Left forelimb (tissue), 1 donor: ENCODE results near the gene NAT10.

Experiments
- DNase-seq: peaks from one replicate; pipeline ENCODE4 v3.0.0-alpha.2; 2018; ENCODE audit warnings: low spot score

Gene NAT10

DNA sequence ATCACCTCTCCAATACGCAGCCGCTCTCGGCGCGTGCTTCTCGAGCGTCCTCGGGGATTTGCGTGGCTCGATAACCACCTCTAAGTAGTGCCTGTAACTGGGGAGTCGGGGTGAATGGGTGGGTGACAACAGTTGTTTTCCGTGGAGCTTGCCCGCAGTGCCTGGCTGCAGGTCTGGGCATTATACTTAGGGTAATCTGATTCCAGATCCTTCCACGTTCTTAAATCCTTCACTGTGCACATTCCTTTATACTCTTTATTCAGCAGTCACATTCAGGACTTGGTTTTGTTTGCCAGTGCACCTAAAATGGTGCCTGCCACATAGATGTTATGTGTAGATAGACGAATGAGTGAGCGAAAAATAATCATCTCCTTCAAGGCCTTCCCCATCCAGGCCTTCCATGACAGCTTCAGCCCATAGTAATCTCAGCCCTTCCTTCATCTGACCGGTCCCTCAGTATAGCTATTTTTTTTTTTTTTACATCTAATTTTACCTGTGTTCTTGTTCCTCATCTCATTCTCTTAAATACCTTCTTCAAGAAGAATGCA is 602 bp downstream of the NAT10 start:
- DNase-seq: no peak

DNA sequence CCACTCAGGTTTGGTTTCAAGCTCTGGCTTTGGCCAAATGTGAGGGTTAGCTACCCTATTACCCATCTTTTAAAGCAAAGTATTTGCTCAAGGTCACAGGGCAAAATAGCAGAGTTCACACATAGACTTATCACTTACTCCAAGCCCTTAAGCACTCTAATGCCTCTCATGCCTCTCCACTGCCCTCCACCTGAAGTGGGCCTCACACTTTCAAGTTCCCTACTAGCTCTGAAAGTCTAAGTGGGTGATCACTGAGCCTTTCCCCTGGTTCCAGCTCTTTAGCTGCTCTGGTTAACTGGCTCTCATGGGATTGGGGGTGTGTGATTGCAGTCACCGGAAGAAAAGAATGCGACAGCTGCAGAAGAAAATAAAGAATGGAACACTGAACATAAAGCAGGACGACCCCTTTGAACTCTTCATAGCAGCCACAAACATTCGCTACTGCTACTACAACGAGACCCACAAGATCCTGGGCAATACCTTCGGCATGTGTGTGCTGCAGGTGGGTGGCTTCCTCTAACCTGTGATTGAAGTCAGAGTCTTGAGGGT is 6.4 kb downstream of the NAT10 start:
- no peak for DNase-seq

DNA sequence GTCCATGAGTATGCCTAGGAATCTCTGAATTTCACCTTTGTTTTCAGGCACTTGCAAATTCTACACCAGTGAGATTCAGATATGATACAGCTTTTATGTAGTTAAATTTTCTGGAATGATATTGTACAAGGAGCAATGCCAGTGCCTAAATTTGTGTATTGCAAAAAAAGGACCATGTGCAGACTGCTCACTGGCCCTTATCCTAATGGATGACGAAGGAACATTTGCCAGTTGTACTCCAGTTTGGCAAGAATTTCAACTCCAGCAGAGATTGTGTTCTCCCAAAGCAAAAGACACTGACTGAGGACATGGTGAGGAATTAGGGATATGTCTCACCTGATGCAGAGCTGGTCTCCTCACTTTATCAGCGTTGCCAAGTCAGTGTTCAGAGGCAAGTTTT is 8.6 kb downstream of the NAT10 start:
- DNase-seq: no peak

DNA sequence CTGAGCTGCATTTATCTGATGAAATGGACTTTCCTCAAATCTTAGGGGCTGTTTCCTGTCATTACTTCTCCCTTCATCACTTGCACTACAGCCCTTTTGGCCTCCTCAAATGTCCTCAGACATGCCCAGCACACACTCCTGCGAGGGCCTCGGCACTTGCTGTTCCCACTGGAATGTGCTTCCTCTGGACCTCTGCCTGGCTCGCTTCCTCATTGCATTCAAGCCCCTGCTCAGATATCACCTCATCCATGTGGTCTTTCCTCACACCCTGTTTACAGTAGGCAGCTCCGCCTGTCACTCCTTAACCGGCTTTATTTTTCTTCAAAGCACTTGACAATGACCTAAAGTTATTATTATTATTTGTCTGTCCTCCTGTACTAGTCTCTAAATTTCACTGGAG is 9.0 kb downstream of the NAT10 start:
- no peak for DNase-seq

DNA sequence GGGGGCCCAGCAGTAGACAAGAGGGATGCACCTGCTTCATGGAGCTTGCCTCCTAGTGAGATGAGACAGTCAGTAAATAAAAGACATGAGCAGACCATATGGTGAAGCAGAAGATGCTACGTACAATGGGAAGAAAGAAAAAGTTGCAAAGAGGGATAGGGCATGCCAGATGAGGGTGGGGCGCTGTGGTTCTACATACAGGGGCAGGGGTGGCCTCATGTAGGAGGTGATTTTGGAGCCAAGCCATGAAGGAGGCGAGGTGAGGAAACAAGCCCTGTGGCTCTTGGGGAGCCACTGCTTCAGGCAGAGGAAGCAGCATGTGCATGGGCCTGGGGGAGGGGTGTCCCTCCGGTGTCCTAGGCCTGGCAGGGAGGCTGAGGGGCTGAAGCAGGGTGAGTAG is 15.2 kb downstream of the NAT10 start:
- DNase-seq: no peak

DNA sequence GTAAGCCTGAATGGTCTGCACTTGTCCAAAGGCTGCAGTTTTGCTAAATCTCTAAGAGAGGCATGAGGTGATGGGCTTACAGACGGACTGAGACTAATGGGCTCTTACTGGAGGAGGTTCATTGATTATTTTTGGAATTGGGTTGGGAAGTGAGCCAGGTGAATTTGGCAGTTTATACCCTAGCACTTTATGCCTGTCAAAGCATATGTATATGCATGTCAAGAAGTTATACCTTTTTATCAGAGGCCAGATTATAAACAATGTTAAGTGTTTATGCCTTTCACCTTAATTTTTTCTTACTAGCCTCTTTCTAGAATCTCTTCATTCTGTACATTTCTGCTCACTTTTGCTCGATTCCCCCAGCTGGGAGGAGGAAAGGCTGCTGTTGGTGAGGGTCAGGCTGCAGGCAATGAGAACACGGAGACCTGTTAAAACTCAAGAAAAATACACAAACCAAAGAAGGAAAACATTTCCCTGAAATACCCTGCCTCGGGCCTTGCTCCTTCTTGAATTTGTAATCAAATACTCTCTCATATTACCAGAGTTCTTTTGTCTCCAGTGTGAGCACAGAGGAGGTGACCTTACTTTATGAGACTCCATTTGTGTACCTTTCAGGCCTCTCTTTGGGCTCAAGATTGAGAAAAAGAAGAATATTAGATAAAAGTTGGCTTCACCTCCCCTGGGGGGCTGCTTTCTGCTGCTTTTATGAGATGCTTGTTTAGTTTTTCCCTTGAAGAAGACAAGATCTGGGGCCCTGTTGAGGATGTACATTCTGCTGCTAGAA is 19.6 kb downstream of the NAT10 start:
- no peak for DNase-seq

DNA sequence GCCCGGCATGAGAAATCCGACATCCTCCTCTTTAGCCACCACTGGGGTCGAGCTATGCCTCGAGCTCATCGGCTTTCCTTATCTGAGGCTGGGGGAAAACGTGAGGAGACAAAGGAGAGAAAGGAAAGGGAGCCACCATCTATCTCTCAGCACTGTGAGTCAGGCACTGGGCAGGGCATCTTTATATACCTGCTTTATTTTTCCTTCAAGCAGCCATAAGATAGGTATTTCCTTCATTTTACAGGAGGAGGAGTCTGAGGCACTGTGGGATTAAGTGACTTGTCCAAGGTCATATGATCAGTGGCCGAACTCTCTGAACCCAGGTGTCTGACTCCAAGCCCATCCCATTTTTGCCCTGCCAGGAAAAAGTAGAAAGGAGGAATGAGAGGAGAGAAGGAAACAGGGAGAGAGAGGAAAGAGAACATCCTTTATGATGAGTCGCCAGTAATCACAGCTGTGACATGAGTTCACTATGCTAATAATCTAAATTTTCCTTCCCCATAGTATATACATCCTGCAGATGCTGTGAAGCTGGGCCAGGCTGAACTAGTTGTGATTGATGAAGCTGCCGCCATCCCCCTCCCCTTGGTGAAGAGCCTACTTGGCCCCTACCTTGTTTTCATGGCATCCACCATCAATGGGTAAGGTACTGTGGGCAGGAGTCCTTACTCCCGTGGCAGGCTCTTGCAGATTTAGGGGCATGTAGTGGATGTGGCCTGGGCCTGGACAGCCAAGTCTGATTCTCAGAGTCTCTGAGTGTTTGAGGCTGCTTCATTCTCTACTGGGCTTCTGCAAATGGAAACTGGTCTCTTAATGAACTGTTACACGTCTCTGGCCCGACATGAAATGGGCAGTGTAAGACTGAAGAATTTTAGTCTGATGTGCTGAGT is 21.8 kb downstream of the NAT10 start:
- DNase-seq: no peak

DNA sequence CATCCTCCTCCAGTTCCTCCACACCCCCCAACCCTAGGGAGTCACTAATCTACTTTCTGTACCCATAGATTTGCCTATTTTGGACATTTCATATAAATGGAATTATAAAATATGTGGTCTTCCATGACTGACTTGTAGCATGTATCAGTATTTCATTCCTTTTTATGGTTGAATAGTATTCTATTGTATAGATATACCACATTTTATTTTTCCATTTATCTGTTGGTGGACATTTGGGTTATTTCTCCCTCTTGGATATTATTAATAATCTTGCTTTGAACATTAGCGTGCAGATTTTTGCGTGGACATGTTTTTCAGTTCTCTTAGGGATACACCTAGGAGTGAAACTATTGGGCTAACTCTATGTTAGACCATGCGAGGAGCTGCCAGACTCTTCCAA is 23.4 kb downstream of the NAT10 start:
- no peak for DNase-seq

DNA sequence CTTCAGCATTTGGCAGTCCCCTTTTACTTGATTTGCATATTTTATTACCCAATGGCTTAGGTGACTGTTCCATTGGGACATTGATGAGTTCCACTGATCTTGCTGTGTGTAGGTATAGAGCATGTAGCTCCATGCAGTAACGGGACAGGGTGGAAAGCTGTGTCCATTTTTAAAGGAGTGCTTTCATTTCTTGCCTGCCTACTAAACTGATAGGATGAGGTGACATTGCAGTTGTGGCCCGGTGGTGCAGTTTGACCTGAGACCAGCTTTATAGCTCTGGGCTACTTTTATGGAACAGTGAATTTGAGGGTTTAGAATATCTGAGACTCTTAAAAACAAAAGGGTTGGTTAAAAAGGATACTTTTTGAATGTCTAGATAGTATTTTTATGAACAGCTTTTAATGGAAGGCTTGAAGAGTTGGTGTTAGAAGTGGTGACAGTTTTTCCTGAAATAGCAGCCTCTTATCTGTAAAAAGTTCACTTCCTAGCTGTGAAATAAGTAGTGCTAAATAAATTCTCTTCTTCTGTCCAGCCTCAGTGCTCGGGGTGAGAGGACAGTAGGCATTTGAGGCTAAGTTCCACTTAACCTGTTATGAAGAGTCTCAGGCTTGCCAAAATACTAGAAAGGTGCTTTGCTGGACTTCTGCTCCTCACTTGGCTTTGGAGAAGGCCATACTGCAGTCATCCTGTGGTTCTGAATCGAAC is 27.0 kb downstream of the NAT10 start:
- no peak for DNase-seq

DNA sequence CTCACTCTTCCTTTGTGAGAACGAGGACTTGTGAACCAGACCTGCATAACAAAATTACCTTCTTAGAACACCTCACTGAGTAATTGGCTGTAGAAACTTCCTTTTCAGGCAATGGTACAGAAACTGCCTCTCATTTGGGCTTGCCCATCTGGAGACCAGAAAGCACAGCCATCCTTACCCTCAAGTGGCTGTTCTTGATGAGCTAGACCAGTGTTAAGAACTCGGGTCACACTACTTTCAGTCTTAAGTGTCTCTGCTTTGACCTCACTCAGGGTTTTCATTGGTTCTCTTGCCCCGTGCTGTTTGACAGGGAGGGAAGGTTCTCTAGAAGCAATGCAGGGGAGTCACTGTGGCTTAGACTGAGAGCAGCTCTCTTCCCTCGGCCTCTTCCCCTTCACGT is 29.3 kb downstream of the NAT10 start:
- no peak for DNase-seq

DNA sequence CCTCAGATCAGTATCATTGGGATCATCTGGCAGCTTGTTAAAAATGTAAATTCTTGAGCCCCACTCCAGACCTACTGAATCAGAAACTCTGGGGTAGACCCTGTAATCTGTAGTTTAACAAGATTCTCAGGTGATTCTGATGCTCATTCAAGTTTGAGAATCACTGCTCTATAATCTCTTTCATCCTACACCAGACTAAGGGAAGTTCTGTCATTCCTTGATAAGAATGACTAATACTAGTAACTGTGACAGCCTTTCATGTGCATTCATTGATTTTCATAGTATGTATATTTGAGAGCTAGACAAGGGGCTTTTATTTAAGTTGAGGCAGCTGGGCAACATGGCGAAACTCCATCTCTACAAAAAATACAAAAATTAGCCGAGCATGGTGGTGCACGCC is 30.0 kb downstream of the NAT10 start:
- no peak for DNase-seq

DNA sequence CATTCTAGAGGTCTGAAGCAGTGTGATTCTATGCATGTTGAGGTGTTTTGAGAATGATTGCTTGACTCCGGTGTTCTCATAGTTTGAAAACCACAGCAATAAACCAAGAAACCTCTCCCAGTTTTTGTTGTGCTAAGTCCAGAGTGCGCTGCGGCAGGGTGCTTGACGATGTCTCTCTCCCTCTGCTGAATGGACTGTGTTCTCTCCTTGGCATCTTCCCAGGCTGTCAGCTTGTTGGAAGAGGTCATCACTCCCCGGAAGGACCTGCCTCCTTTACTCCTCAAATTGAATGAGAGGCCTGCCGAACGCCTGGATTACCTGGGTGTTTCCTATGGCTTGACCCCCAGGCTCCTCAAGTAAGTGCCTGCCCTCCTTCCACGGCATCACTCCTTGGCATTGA is 31.0 kb downstream of the NAT10 start:
- DNase-seq: no peak

DNA sequence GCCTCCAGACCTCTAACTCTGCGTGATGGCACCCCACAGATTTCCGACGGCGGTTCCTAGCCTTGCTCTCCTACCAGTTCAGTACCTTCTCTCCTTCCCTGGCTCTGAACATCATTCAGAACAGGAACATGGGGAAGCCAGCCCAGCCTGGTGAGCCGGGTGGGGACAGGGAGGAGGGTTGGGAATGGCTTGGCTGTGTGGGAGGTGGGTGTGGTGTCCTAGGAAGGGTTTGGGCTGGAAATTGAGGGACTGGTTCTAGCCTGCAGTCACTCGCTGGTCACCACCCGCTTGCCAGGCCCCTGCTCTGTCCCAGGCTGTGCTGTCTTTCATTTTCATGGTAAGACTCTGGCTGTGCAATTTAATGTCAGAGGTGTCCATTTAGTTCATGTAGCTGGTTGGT is 33.9 kb downstream of the NAT10 start:
- DNase-seq: no peak

DNA sequence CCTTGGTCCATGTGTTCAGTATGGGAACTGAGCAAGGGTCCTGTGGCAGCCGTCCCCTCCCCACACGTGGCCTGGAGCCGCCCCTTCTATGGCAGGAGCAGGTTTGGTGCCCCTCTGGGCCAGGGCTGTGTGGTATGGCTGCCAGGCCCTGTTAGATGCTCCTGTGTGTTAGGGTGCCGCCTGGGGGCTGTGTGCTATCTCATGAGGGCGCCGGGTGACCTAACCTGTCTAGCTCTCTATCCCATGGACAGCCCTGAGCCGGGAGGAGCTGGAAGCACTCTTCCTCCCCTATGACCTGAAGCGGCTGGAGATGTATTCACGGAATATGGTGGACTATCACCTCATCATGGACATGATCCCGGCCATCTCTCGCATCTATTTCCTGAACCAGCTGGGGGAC is 34.7 kb downstream of the NAT10 start:
- DNase-seq: no peak

DNA sequence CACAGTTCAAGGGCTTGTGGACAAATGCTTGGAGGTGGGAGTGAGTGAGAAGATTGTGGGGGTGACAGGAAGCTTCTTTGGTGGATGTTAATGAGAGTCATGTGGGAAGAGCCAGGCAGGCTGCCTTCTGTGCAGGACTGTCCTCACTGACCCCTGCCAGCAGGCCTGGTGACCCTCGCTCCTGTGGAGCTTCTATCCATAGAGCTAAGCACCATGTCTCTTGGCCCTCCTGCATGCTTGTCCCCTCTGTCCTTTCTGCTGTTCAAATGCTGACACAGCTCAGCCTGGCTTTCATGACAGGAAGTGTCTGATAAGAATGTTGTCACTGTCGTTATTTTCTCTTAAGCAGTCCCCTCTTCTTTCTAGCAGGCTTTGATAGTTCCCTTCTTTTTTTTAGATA is 37.6 kb downstream of the NAT10 start:
- no peak for DNase-seq

DNA sequence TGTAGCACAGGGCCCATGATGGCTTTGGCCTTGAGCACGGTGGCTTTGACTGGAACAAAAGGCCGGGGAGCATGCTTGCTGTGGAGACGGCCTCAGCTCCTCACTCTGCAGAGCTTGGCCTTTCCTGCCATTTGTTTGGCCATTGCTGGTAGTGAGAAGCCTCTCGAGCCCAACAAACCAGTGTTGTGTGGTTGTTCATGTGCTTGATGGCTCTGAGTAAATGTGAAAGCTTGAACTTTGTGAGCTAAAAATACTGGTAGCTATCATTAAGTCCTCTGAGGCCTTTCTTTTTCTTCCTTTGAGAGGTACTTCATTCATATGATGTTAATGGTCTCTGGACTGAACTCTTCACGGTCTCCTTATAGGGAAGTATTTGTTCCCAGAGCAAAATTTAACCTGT is 39.6 kb downstream of the NAT10 start:
- no peak for DNase-seq

DNA sequence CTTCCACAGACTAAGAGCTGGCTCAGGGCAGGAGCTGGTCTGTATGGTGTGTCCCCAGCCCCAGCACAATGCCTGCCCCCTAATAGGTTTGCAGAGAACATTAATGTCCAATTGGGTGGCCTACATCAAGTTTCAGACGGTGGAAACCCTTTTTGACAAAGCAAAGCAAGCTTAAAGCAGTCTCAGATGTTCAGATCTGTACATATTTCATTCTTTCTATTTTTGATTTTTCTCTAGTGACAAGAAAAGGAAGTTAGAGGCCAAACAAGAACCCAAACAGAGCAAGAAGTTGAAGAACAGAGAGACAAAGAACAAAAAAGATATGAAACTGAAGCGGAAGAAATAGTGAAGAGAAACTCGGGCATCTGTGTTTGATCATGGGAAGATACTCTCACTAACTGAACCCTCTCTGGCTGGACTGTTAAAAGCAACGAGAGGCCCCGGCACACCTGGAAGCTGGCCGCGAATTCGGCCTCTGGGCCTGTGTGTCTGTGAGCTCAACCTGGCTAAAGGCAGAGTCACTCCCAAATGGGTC is 40.5 kb downstream of the NAT10 start:
- DNase-seq: no peak

DNA sequence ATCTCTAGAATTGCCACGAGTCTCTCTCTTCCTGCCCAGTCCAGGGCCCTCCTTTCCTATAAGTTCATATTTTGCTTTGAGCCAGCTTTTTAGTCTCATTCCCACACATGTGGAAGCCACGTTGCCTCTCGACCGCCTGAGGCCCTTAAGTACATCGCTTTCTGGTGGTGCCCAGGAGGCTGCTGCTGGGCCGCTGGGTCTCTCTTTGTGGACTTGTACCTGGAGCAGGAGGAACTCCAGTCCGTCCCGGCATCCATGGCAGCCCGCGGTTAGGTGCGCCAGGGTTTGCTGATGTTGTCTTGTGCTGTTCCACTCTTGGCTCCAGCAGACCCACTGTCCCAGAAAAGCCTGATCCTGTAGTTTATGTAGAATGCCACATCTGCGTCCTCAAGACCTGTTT is 41.0 kb downstream of the NAT10 start:
- DNase-seq: no peak

DNA sequence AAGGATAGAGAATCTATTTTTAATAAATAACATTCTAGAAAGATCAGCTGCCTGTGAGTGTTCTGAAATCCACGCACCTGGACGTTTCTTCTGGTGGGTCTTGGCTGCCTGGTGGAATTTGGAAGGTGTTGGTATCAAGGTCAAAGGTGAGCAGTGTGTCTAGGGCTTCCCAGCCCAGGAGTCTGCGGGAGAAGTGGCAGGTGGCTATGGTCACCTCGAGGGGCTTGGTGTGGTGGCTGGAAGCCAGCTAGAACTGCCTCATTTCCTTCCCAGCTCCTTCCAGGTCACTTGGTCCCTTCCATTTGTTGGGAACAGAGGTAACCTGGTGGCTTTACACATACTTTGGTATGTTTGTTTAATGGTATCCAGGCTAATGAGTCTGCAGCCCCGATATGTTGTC is 41.4 kb downstream of the NAT10 start:
- no peak for DNase-seq

DNA sequence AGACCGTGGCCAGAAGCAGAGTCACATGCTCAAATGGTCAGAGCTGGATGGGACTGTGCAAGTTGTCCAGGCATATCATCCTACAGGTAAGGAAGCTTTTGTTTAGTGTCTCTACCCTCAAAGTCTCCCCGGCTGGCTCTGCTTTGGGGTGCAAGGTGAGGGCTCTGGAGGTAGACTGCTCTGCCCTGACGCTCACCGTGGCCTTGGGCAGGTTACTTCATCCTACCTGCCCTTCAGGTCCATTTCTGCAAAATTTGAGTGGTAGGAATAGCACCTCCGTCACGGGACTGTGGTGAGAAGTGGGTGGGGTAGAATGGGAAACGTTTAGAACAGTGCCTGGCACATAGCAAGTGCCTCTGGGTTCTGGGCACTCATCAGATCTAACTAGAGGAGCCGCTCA is 42.2 kb downstream of the NAT10 start:
- DNase-seq: no peak

DNA sequence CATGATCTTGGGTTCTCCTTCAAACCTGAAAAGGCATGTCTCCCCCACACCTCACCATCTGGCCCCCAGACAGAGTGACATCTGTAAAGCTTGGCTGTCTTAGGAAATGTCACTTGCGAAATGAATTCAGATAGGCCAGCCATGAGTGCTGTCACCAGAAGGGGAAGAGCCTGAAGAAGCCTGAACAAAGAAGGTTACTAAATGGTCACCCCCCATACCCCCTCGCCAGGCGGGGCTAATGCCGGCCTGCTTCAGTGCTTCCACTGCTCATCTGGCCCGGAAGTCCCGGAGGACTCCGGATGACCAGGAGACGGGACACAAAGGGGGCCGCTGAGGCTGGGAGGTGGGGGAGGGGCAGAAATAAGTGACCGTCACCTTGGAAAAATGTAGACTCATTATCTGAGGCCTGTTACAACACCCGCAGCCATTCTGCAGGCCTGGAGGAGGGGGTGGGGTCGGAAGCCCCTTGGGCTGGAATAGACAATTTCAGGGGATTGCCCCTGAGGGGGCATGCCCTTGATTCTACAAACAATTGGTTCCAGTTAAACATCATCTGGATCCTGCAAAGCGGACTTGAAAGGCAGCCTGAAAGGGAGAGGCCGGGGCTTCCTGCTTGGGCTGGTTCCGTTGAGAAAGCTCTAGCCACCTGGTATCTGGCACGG is 43.2 kb downstream of the NAT10 start:
- DNase-seq: no peak
